Activated T-cell treated with anti-CD3 and anti-CD28 coated beads, Interleukin-2, amount 50 U/mL, for 24 hours (primary cell): Measurements from ENCODE around the gene CRYBA1.
"Not testable (repeated sequence)": the region's sequence is repeated elsewhere in the genome, so short reads cannot be mapped to it uniquely, and the experiment has no call there.

Experiments used
- DNase-seq: peaks from one replicate; pipeline ENCODE4 v3.0.0-alpha.2; 2020
- H3K27ac Mint-ChIP-seq: 2 replicates; pipeline ENCODE4 v1.8.0; 2020; ENCODE audit warnings: mild to moderate bottlenecking, mixed read lengths
- H3K27me3 Mint-ChIP-seq: 2 replicates; pipeline ENCODE4 v1.8.0; 2020; ENCODE audit warnings: mixed read lengths
- H3K36me3 Mint-ChIP-seq: 2 replicates; pipeline ENCODE4 v1.8.0; 2020; ENCODE audit warnings: low read depth, mixed read lengths
- H3K4me1 Mint-ChIP-seq: 2 replicates; pipeline ENCODE4 v1.8.0; 2020; ENCODE audit warnings: low read depth, mixed read lengths
- H3K4me3 Mint-ChIP-seq: 2 replicates; pipeline ENCODE4 v1.8.0; 2020; ENCODE audit warnings: mild to moderate bottlenecking, moderate library complexity, mixed read lengths
- H3K9me3 Mint-ChIP-seq: 2 replicates; pipeline ENCODE4 v1.8.0; 2020; ENCODE audit warnings: mixed read lengths

CRYBA1 gene

GRCh38 chr17:29247219-29247618 is 560 bp downstream of the CRYBA1 start:
- H3K27ac Mint-ChIP-seq = no peak overlapping the region
- H3K36me3 Mint-ChIP-seq = no peaks in the 10 kb centered on the region
- DNase-seq = no peak
- no peaks in the 10 kb centered on the region for H3K27me3 Mint-ChIP-seq
- no peak overlapping the region for H3K4me3 Mint-ChIP-seq
- no peaks in the 10 kb centered on the region for H3K4me1 Mint-ChIP-seq
- no peaks in the 10 kb centered on the region for H3K9me3 Mint-ChIP-seq

GRCh38 chr17:29248845-29249244 is 2.2 kb downstream of the CRYBA1 start:
- no peak for DNase-seq
- no peaks in the 10 kb centered on the region for H3K36me3 Mint-ChIP-seq
- no peak overlapping the region for H3K4me3 Mint-ChIP-seq
- no peaks in the 10 kb centered on the region for H3K4me1 Mint-ChIP-seq
- no peaks in the 10 kb centered on the region for H3K27me3 Mint-ChIP-seq
- no peaks in the 10 kb centered on the region for H3K9me3 Mint-ChIP-seq
- H3K27ac Mint-ChIP-seq = no peak overlapping the region

- H3K36me3 Mint-ChIP-seq = peaks cover 12% of the 10 kb centered on the region
- no peaks in the 10 kb centered on the region for H3K27me3 Mint-ChIP-seq
- no peak for DNase-seq
- peak overlapping the region; percentile 34 for H3K27ac Mint-ChIP-seq
- no peaks in the 10 kb centered on the region for H3K4me1 Mint-ChIP-seq
- no peak overlapping the region for H3K4me3 Mint-ChIP-seq
- H3K9me3 Mint-ChIP-seq = no peaks in the 10 kb centered on the region
Measured at GRCh38 chr17:29250666-29251065, 4.0 kb downstream of the CRYBA1 start.

- H3K9me3 Mint-ChIP-seq = no peaks in the 10 kb centered on the region
- no peaks in the 10 kb centered on the region for H3K27me3 Mint-ChIP-seq
Measured at GRCh38 chr17:29251184-29251583, 4.5 kb downstream of the CRYBA1 start.

GRCh38 chr17:29252101-29252791 is 5.6 kb downstream of the CRYBA1 start:
- H3K36me3 Mint-ChIP-seq = peaks cover 26% of the 10 kb centered on the region

More at GRCh38 chr17:29251184-29251583, 4.5 kb downstream of the CRYBA1 start:
- DNase-seq = no peak
- Mint-ChIP-seq H3K4me1 (peaks cover 5% of the 10 kb centered on the region), H3K4me3 (no peak overlapping the region), H3K36me3 (peaks cover 17% of the 10 kb centered on the region), H3K27ac (no peak overlapping the region)

GRCh38 chr17:29253037-29253436 is 6.4 kb downstream of the CRYBA1 start:
- H3K4me1 Mint-ChIP-seq = peaks cover 22% of the 10 kb centered on the region
- peaks cover 34% of the 10 kb centered on the region for H3K36me3 Mint-ChIP-seq
- H3K27me3 Mint-ChIP-seq = no peaks in the 10 kb centered on the region
- peak overlapping the region; percentile 42 for H3K27ac Mint-ChIP-seq
- DNase-seq = no peak
- no peaks in the 10 kb centered on the region for H3K9me3 Mint-ChIP-seq
- H3K4me3 Mint-ChIP-seq = no peak overlapping the region

More at GRCh38 chr17:29252101-29252791, 5.6 kb downstream of the CRYBA1 start:
- Mint-ChIP-seq H3K4me3 (no peak overlapping the region), H3K27ac (peak overlapping the region; percentile 50), H3K9me3 (no peaks in the 10 kb centered on the region), H3K27me3 (no peaks in the 10 kb centered on the region), H3K4me1 (peaks cover 14% of the 10 kb centered on the region)
- no peak for DNase-seq

- Mint-ChIP-seq H3K4me1 (peaks cover 46% of the 10 kb centered on the region), H3K36me3 (peaks cover 63% of the 10 kb centered on the region), H3K27me3 (no peaks in the 10 kb centered on the region), H3K4me3 (no peak overlapping the region), H3K9me3 (no peaks in the 10 kb centered on the region), H3K27ac (peak overlapping the region; percentile 53)
- no peak for DNase-seq
Measured at GRCh38 chr17:29255926-29256522, 9.4 kb downstream of the CRYBA1 start.

- Mint-ChIP-seq H3K27me3 (no peaks in the 10 kb centered on the region), H3K4me1 (peaks cover 52% of the 10 kb centered on the region), H3K9me3 (no peaks in the 10 kb centered on the region), H3K27ac (peak overlapping the region; percentile 76), H3K4me3 (no peak overlapping the region), H3K36me3 (peaks cover 72% of the 10 kb centered on the region)
- DNase-seq = no peak
Measured at GRCh38 chr17:29256735-29257466, 10.2 kb downstream of the CRYBA1 start.

- Mint-ChIP-seq H3K4me3 (no peak overlapping the region), H3K27ac (peak overlapping the region; percentile 76), H3K27me3 (no peaks in the 10 kb centered on the region), H3K9me3 (no peaks in the 10 kb centered on the region), H3K36me3 (peaks cover 80% of the 10 kb centered on the region), H3K4me1 (peaks cover 57% of the 10 kb centered on the region)
- DNase-seq = no peak
Measured at GRCh38 chr17:29257756-29258155, 11.1 kb downstream of the CRYBA1 start.

- no peak overlapping the region for H3K4me3 Mint-ChIP-seq
- DNase-seq = no peak
- H3K27me3 Mint-ChIP-seq = no peaks in the 10 kb centered on the region
- no peaks in the 10 kb centered on the region for H3K9me3 Mint-ChIP-seq
- H3K36me3 Mint-ChIP-seq = peaks cover 90% of the 10 kb centered on the region
- peak overlapping the region; percentile 89 for H3K27ac Mint-ChIP-seq
- H3K4me1 Mint-ChIP-seq = peaks cover 58% of the 10 kb centered on the region
Measured at GRCh38 chr17:29263916-29264315, 17.3 kb downstream of the CRYBA1 start.

GRCh38 chr17:29271980-29272379 is 25.3 kb downstream of the CRYBA1 start:
- H3K4me3 Mint-ChIP-seq = not testable (repeated sequence)
- peak overlapping the region; percentile 57 for H3K27ac Mint-ChIP-seq

GRCh38 chr17:29273924-29274323 is 27.3 kb downstream of the CRYBA1 start:
- peaks cover 2% of the 10 kb centered on the region for H3K9me3 Mint-ChIP-seq
- H3K27ac Mint-ChIP-seq = peak overlapping the region; percentile 26
- no peaks in the 10 kb centered on the region for H3K27me3 Mint-ChIP-seq
- H3K36me3 Mint-ChIP-seq = peaks cover 93% of the 10 kb centered on the region
- no peak for DNase-seq
- no peak overlapping the region for H3K4me3 Mint-ChIP-seq
- peaks cover 67% of the 10 kb centered on the region for H3K4me1 Mint-ChIP-seq

More at GRCh38 chr17:29271980-29272379, 25.3 kb downstream of the CRYBA1 start:
- not testable (repeated sequence) for H3K9me3 Mint-ChIP-seq, H3K27me3 Mint-ChIP-seq, DNase-seq
- peaks cover 52% of the 10 kb centered on the region for H3K4me1 Mint-ChIP-seq
- H3K36me3 Mint-ChIP-seq = peaks cover 91% of the 10 kb centered on the region

- Mint-ChIP-seq H3K9me3 (peaks cover 6% of the 10 kb centered on the region), H3K4me1 (peaks cover 79% of the 10 kb centered on the region), H3K27me3 (no peaks in the 10 kb centered on the region), H3K36me3 (peaks cover 96% of the 10 kb centered on the region), H3K27ac (peak overlapping the region; percentile 26), H3K4me3 (no peak overlapping the region)
- DNase-seq = no peak
Measured at GRCh38 chr17:29278692-29279091, 32.0 kb downstream of the CRYBA1 start.

GRCh38 chr17:29279397-29280070 is 32.9 kb downstream of the CRYBA1 start:
- Mint-ChIP-seq H3K9me3 (peaks cover 6% of the 10 kb centered on the region), H3K27ac (no peak overlapping the region), H3K4me1 (peaks cover 76% of the 10 kb centered on the region)

More at GRCh38 chr17:29279397-29280070, 32.9 kb downstream of the CRYBA1 start:
- no peak overlapping the region for H3K4me3 Mint-ChIP-seq
- no peak for DNase-seq
- H3K27me3 Mint-ChIP-seq = no peaks in the 10 kb centered on the region
- H3K36me3 Mint-ChIP-seq = peaks cover 95% of the 10 kb centered on the region
